Pancreas (tissue), 10 donors: Measurements from ENCODE around the gene RBM20. TPM values are rescaled to one million over a fixed set of nuclear protein-coding genes. Genes with fewer than 3 reads are reported as not detected.

Source experiments
- ATAC-seq, 4 donors: fragments of 200-7000 bp; cut with Tn5 transposase; one replicate each; pipeline versions ENCODE4 v1.8.0 to v1.9.1; 2020; ENCODE audit warnings: mild to moderate bottlenecking in 4 of 4, moderate library complexity in 4 of 4
- DNase-seq, 6 donors: peaks; one replicate each; pipeline ENCODE4 v3.0.0-alpha.2; 2020
- FAIRE-seq: peaks from 2 replicates; lab custom pipeline; 2012; peaks lifted over from hg19 to GRCh38; lab: Jason Lieb, UNC
- H3K27ac ChIP-seq, 4 donors: fragments of 200-600 bp; sonication (generic); 1 replicate in 3 of 4; 2 replicates in 1 of 4; pipeline versions ENCODE4 v1.5.0 to v1.8.0; 2020
- H3K27me3 ChIP-seq, 4 donors: fragments of 200-600 bp; one replicate each; pipeline ENCODE4 v1.8.0; 2021
- H3K36me3 ChIP-seq, 3 donors: fragments of 200-600 bp; sonication (generic) in 1 of 3; one replicate each; pipeline versions ENCODE4 v1.5.0 to v1.8.0; 2020 to 2021
- H3K4me1 ChIP-seq, 3 donors: fragments of 200-600 bp; one replicate each; pipeline ENCODE4 v1.8.0; 2021
- H3K4me3 ChIP-seq, 4 donors: fragments of 200-600 bp; sonication (generic) in 2 of 4; one replicate each; pipeline versions ENCODE4 v1.5.0 to v1.8.0; 2020 to 2021
- H3K9me3 ChIP-seq, 4 donors: fragments of 200-600 bp; one replicate each; pipeline ENCODE4 v1.8.0; 2021
- WGBS, 2 donors: extraction: QIAGEN DNeasy Blood & Tissue Kit; methylation state at CpG; one replicate each; pipeline ENCODE4 v1.1.7; 2013; 5-methylcytosine and 5-hydroxymethylcytosine counted together
- intact Hi-C, 3 donors: fragments of 100-400 bp; cut with DNase I; formaldehyde crosslinking; loops; one replicate each; pipeline versions ENCODE4 v1.11.1 to v1.14.2; 2022
- polyA plus RNA-seq, 2 donors: library from polyadenylated mRNA; stranded (reverse); fragments of 200-250 nt; gene quantifications; one replicate each; pipeline ENCODE4 v1.2.3, GENCODE V29; 2013
- total RNA-seq, 6 donors: library from RNA; stranded (reverse); fragmentation: NEBNext Ultra II Directional in 4 of 6; extraction: Animal tissue kit (Norgen Biotek cat#: 25700) in 4 of 6; gene quantifications; one replicate each; pipeline versions ENCODE4 v1.2.1 to v1.2.4, GENCODE V29; 2021 to 2023
- TF ChIP-seq, protein P1 (sequence below), 4 donors: fragments of 200-600 bp; sonication (generic) in 3 of 4; IDR thresholded peaks; one replicate each; pipeline versions ENCODE4 v1.5.0 to v1.8.0; 2021; ENCODE audit warnings: antibody characterized with exemption in 4 of 4
- donor health status: healthy with polysubstance abuse.
- donor health status: DM: no; HTN: no; CAD: no; lungs with moderate emphysema.
- donor health status: DM: no; HTN: no; CAD: no.
- donor health status: control.
- donor health status: control.
- donor health status: Bipolar disorder and iron deficiency.
- donor health status: DM: yes; HTN: yes; CAD: no.
- donor health status: DM: no; HTN: no; CAD: no.
- donor health status: DM: no; HTN: no; CAD: no.
- donor health status: DM: yes; HTN: yes; CAD: no.

RBM20 gene
- total and polyA plus RNA-seq, 8 donors = 0.79 to 23.6 (median 3.7) TPM

DNA sequence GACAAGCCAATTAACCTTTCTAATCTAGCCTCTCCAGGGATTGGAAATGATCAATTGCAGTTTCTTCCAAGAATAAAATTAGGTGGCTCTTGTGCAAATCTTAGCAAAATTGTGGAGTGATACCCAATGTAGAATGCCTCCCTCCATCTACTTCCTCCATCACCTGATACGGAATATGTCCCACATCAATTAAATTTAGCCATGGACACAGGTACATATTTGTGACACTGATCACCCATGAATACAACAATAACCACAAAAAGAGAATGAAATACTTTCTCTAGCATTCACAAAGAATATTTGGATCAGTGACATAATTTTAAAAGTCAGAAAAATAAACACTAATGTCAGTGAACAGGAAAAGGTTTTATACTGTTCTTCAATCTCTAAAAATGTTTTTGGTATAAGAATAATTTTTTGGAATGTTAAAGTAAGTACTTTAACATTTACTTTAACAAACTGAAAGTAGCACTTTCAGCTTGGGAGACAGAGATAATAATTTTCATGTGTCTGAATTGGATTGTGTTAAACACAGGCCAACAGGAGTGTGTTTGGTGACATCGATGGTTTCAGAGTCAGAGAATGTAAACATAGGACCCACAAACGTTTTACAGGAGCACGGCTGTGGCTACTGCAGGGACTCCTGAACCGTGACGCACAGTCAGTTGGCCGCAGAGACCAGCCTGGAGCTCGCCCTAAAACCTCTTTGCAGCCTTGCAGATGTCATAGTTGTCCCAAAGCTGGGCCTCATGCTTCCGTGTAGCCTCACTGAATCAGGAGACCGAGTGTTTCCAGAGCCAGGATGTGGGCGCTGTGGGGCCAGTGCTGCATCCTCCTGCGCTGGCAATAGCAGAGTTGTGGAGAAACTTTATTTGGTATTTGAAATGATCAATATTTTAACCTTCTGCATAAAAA lies 7.2 kb downstream of the RBM20 start:
- Histone ChIP-seq H3K27ac (no peak overlapping the region), H3K27me3 (peaks cover 0 to 33% (median 7%) of the 10 kb centered on the region in 4 donors), H3K36me3 (no peaks in the 10 kb centered on the region), H3K9me3 (no peaks in the 10 kb centered on the region), H3K4me3 (no peak overlapping the region), H3K4me1 (no peaks in the 10 kb centered on the region)
- TF ChIP-seq, protein P1, sequence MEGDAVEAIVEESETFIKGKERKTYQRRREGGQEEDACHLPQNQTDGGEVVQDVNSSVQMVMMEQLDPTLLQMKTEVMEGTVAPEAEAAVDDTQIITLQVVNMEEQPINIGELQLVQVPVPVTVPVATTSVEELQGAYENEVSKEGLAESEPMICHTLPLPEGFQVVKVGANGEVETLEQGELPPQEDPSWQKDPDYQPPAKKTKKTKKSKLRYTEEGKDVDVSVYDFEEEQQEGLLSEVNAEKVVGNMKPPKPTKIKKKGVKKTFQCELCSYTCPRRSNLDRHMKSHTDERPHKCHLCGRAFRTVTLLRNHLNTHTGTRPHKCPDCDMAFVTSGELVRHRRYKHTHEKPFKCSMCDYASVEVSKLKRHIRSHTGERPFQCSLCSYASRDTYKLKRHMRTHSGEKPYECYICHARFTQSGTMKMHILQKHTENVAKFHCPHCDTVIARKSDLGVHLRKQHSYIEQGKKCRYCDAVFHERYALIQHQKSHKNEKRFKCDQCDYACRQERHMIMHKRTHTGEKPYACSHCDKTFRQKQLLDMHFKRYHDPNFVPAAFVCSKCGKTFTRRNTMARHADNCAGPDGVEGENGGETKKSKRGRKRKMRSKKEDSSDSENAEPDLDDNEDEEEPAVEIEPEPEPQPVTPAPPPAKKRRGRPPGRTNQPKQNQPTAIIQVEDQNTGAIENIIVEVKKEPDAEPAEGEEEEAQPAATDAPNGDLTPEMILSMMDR (IDR thresholded peaks at IDR 0.05) = no peak
- no peak for DNase-seq
- 61 to 62% methylated on average over 12 of the region's 12 CpGs for WGBS, 2 donors
- no peak for ATAC-seq
- FAIRE-seq = peak; percentile 5
- intact Hi-C loops = no loop called here

DNA sequence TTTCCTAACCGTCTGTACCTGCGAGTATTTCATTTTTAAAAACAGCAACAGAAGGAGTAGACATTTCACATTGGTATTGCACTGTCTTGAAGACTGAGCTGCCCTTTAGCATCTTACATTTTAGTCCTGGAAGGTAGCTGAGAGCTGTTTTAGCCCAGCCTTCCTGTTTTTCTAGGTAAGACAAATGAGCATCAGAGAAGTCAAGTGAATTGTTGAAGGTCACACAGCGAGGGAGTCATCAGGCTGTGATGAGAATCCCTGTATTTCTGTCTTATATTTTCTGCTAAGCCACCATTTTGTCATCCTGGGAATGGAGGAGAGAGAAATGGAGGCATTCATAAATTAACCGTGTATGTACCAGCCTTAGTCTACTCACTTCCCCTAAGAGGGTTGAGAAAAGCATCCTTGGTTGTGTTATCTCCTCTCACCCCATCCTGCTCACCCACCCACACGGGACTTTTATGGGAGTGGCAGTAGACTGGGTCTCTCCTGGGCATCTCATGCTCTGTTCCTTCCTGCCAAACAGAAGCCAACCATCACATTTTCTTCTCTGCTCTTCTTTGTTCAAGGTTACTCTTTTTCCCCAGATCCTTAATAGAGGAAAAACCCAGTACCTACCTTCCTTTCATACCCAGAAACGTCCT lies 8.5 kb downstream of the RBM20 start:
- Histone ChIP-seq H3K9me3 (no peaks in the 10 kb centered on the region), H3K27me3 (peaks cover 0 to 21% (median 3%) of the 10 kb centered on the region in 4 donors), H3K27ac (no peak overlapping the region), H3K4me3 (no peak overlapping the region), H3K36me3 (no peaks in the 10 kb centered on the region), H3K4me1 (no peaks in the 10 kb centered on the region)
- intact Hi-C loops = no loop called here
- DNase-seq (no peak), FAIRE-seq (no peak), ATAC-seq (no peak)
- TF ChIP-seq, protein P1 (IDR thresholded peaks at IDR 0.05) = no peak
- 65 to 67% methylated on average over 6 of the region's 6 CpGs for WGBS, 2 donors

DNA sequence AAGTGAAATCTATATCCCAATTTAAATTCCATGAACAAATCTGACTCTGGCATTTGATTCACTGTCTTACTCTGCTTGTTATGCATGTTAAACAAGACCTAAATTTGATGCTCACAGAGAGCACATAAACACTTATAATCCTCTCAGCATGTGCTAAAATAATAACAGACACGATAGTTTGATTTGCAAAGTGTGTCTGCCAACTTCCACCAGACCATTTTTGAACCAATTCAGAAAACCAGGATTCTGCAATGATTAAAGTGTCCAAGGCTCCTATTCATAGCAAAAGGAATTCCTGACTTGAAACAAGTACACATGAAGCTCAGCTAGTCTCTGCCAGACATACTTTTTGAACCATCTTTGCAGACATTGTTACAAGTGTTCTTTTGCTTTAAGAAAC lies 11.2 kb downstream of the RBM20 start:
- no peak for ATAC-seq
- H3K27me3 ChIP-seq = peaks cover 0 to 8% (median 0%) of the 10 kb centered on the region in 4 donors
- no peak overlapping the region for H3K4me3 ChIP-seq
- H3K36me3 ChIP-seq = no peaks in the 10 kb centered on the region
- no peaks in the 10 kb centered on the region for H3K4me1 ChIP-seq
- H3K27ac ChIP-seq = no peak overlapping the region
- no peak for FAIRE-seq
- TF ChIP-seq, protein P1 (IDR thresholded peaks at IDR 0.05) = no peak
- intact Hi-C loops = no loop called here
- no peaks in the 10 kb centered on the region for H3K9me3 ChIP-seq
- 53 to 63% methylated on average over 1 of the region's 1 CpG for WGBS, 2 donors
- DNase-seq = no peak

DNA sequence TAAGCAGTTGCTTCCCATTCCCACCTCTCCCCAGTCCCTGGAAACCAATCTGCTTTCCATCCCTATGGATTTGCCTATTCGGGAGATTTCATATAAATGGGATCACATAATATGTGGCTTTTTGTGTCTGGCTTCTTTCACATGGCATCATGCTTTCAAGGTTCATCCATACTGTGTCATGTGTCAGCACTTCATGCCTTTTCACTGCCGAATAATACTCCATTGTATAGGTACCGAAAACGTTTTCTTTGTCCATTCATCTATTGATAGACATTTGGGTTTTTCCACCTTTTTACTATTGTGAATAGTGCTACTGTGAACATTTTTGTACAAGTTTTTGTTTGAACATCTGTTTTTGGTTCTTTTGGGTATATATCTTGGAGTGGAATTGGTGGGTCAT lies 12.5 kb downstream of the RBM20 start:
- intact Hi-C loops = no loop called here
- FAIRE-seq (no peak), ATAC-seq (no peak)

More for the DNA sequence above, 12.5 kb downstream of the RBM20 start:
- WGBS, 2 donors = 84 to 90% methylated on average over 4 of the region's 4 CpGs
- peaks cover 0 to 8% (median 0%) of the 10 kb centered on the region in 4 donors for H3K27me3 ChIP-seq
- no peak overlapping the region for H3K4me3 ChIP-seq
- no peaks in the 10 kb centered on the region for H3K36me3 ChIP-seq
- no peaks in the 10 kb centered on the region for H3K9me3 ChIP-seq
- TF ChIP-seq, protein P1 (IDR thresholded peaks at IDR 0.05) = no peak
- no peaks in the 10 kb centered on the region for H3K4me1 ChIP-seq
- no peak overlapping the region for H3K27ac ChIP-seq
- no peak for DNase-seq
